Measurements from ENCODE around the gene PCDHB1.

Gene PCDHB1, protein sequence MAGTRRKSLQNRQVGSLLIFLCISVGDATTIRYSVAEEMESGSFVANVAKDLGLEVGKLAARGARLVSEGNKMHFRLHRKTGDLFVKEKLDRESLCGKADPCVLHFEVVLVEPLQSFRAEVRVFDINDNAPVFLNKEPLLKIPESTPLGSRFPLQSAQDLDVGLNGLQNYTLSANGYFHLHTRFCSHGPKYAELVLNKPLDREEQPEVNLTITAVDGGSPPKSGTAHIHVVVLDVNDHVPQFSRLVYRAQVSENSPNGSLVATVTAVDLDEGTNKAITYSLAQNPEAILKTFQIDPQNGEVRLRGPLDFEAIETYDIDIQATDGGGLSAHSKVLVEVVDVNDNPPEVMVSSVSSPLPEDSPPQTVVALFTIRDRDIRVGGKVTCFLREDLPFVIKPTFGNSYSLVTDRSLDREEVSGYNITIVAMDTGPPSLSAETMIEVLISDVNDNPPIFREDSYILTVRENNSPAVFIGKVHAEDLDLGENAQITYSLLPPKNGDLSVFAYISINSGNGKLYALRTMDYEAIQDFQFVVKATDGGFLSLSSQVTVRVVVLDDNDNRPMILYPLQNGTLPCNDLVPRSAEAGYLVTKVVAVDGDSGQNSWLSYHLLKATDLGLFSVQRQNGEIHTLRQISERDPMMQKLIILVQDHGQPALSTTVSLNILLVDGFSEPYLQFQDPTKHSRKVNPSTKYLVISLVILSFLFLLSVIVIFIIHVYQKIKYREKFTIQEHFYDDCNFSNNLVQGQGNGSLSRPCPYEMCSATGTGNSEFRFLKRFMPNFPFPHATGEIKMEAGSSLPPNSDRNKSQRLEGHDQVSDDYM

DNA sequence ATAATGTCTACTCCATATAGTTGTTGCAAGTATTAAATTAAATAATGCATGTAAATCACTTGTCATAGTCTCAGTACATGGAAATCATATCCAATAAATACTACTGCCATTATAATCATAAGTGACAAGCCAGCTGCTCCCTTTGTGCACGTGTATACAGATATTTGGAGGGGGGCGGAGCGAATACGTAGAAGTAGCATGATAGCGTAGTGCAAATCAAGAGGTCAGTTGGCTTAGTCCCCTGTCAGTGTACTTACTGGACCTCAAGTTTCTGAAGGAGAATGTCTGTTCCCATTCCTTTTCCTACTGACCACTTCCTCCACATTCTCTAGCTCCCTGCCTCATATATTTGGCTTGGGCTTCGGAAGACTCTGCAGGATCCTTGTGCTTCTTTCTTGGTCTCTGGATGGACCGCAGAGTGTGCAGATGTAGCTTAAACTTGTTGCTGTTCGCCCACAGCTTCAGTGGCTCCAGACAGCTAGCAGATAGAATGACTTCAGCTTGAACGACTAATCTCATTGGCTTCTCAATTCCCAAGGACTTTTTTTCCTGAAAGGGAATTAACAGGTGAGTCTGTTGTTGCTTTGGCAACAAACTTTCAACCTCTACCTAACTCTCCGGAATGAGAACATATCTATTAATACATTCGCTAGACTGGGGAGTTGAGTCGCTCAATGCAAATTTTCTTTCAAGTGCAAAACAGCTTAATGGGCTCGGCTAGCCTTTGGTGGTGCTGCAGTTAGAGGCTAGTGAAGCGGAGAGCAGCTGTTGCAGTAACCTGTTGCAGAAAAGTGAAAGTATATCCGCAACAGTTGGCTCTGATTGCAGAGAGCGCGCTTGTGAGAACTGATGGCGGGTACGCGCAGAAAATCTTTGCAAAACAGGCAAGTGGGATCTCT lies at the start of gene PCDHB1:
TSS of gene PCDHB1 (plus strand) at position 753 of the 899 bp plus-strand sequence. CDS start at position 850, 97 bp downstream.
- no peak for DNase-seq (ENCODE audit: low read depth in 2 of 2)

DNA sequence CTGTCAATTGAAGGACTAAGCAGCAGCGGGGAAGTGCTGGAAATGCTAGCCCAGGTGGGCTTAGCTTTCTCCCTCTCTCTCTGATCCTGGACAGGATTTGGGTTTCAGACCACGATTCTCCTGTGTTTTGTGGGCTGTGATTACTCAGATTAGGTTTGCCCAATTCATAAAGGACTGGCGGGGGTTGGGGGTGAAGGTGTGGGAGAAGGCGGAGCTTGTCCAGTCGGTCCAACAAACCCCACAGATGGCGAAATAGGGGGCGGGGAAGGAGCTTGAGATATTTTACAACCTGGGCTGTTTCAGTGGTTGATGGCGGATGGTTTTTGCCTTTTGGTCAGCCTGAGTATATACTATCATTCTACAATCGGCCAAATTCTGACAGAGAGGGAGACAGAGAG lies 49.7 kb upstream of the PCDHB1 start:
- no peak for DNase-seq (ENCODE audit: low read depth in 2 of 2)

- no peak for DNase-seq (ENCODE audit: low read depth in 2 of 2)
Observed at GRCh38 chr5:141001844-141002604, 49.1 kb upstream of the PCDHB1 start.

DNA sequence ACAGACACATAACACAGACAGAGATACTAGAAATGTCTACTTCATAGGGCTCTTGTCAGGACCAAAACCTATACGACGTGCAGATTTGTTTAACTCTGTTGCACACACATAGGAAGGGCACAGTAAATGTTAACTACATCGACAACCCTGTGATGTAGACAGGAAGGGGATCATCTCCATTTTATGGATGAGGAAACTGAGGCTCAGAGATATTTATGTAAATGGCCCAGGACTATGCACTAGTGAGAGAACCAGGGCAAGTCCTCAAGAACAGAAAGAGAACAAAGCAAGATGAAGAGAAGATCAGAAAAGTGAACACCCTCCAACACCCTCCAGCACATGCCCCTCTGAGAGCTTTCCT lies 48.6 kb upstream of the PCDHB1 start:
- no peak for DNase-seq (ENCODE audit: low read depth in 2 of 2)

- no peak for DNase-seq (ENCODE audit: low read depth in 2 of 2)
Observed at GRCh38 chr5:141003031-141003430, 48.1 kb upstream of the PCDHB1 start.

DNA sequence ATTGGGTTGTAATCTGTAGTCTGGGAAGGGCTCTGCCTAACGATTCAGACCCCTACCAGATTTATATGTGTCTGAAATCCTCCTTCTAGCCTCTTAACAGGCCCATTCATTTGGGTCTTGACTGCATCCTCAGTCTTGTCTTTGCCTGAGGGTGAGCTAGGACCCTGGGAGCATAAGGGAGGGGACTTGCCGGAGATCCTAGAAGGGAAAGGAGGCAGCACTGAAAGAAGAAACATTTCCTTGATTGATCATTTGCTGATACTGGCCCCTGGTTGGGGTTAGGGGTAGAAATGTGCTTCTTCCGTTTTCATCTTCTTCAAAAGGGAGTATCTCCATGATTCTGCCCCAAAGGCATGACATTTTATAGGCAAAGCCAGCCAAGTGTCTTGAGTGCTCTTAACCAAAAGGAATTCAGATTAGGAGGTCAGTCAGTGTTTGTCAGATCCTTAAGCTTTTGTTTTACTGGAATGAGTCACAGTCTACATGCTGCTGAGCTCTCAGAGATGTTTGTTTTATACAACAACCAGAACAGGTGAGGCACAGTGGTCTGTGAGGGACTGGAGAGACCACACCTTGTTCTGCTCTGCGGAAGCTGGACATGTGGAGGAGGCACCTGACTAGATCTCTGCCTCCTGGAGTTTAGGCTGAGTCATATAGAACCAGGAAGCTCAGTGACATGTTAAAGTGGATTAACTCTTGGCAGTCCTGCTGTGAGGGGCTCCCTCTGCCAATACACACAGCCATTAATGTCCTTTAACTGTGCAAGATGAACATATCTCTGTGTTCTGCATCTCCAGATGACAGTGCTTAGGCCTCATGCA lies 47.2 kb upstream of the PCDHB1 start:
- DNase-seq (ENCODE audit: low read depth in 2 of 2): no peak

GRCh38 chr5:141007791-141008190 lies 43.4 kb upstream of the PCDHB1 start:
- no peak for DNase-seq (ENCODE audit: low read depth in 2 of 2)

DNA sequence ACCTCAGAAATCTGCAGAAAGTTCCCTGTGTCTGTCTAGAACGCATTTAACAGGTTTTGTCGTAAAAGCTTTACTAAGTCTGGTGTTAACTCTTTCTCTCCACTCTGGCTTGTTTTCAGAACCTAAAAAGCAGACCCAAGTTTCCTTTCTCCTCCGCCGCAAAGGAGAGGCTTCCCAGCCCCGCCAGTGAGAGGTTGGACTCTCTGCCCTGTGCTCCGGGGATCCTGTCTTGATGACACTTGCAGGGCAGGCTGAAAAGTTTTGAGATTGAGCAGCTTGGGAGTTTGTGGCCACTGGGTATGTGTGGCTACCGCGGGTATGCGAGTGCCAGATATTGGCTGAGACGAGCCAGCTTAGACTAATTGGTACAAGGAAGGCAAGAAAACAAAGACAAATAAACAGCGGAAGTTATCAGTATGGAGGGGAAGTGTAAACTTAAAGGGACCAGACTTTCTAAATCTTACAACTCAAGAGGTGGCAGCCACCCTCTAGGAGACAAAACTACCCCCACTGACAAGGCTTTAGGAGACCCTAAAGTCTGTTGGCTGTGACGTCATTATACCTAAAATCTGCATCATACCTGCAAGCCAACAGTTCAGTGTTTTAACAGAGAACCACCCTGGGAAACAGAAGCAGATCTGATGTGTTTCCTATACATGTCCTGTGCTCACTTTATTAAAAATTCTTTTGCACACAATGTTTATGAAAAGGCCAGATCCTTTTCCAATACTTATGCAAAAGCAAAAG lies 41.0 kb upstream of the PCDHB1 start:
- no peak for DNase-seq (ENCODE audit: low read depth in 2 of 2)

DNA sequence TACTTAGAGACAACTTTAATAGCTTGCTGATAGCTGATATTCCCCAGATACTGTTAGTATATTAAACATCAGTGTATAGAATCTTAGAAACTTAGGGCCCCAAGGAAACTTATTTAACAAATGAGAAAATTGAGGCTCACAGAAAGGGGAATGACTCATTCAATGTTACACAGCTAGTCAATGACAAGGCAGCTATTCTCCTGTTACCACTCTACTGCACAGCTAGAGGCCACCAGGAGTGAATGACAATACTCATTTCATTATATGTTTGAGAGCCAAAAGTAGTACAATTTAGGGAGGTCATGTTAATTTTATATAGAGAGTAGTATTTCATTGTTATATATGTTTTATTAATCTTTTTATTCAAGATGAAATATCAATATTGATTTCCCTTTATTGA lies 33.2 kb upstream of the PCDHB1 start:
- no peak for DNase-seq (ENCODE audit: low read depth in 2 of 2)

DNA sequence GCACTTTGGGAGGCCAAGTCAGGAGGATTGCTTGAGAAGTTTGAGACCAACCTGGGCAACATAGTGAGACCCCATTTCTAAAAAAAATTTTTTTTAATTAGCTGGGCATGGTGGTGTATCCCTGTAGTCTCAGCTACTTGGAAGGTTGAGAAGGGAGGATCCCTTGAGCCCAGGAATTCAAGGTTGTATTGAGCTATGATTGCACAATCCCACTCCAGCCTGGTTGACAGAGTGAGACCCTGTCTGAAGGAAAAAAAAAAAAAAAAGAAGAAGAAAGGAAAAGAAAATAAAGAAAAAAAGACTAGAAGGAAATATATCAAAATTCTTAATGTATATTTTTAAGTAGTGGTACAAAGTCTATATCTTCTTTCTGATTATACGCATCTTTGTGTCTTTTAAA lies 28.8 kb upstream of the PCDHB1 start:
- DNase-seq (ENCODE audit: low read depth in 2 of 2): no peak

- DNase-seq (ENCODE audit: low read depth in 2 of 2): no peak
Observed at GRCh38 chr5:141031006-141031405, 20.2 kb upstream of the PCDHB1 start.

- DNase-seq (ENCODE audit: low read depth in 2 of 2): no peak
Observed at GRCh38 chr5:141032626-141033025, 18.5 kb upstream of the PCDHB1 start.

- DNase-seq (ENCODE audit: low read depth in 2 of 2): no peak
Observed at GRCh38 chr5:141039061-141039460, 12.1 kb upstream of the PCDHB1 start.

DNA sequence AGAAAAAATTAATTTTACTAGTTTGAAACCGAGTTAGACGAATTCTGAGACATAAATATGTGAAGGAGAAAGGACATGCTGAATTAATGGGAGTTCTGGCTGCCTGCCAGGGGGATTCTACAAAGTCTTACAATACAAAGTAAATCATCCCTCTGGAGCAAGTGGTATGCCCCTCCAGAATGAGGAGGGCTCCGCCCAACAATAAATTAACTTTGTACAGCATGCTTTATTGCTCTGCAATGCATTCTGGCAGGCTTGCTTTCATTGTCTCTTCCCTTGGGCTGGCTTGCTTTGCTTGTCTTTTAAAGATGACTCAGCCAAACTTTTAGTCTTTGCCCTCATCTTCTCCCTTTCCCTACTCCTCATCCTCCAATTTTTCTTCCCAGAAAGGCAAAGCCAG lies 11.7 kb upstream of the PCDHB1 start:
- DNase-seq (ENCODE audit: low read depth in 2 of 2): no peak

DNA sequence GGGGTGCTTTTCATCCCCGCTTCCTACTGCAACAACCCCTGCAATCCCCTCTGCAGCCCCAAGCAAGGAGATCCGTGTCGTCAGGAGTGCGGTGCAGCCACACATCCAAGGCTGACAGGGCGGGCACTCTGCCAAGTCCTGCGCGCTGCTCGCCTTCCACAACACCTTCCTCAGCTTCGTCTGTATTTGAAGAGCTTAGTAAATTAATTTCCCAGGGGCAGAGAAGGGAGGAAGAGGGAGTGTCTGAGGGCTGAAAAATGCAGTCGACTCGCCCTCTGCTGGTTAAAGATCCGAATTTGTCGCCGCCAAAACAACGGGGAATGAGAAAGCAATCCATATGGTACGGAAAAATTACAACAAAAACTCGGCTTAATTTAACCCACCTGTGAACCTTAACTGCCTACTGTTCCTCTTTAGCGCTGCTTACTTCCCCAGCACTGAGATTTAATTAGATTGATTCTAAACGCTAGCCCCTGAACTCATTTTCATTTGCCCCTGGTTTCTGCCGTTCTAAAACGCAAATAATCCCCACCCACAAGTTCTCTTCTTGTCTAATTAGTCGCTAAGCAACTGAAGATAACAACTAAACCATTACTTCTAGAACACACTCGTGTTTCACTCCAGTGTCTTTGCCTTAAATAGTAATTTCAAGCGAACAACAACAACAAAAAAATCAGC lies 10.9 kb upstream of the PCDHB1 start:
- no peak for DNase-seq (ENCODE audit: low read depth in 2 of 2)

DNA sequence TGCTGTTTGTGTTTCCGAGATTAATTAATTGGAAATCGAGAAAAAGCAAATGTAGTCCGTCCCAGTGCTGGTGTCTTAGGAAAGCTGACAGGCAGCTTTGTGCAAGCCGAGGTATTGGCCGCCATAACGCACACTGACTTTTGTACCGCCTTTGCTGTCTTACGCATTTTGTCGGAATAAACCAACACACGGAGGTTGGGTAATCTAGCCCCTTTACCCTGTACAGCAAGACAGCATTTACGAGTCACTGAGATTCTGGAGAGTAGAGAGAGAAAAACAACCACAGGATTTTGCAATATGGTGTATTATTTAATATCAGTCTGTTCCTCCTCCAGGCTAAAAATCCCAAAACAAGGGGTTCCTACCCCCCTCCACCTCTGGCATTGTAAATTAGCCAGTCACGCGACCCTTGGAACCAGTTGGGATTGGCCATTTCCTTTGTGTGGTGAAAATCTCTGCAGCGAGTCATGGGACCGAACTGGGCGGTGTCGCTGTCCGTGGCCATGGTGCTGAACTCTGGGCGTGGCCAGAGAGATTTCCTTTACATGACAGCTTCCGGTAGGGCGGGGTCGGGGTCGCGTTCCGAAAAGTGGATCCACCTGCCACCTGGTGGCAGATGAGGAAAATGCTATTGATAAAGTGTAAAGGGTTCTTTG lies 10.3 kb upstream of the PCDHB1 start:
- peak; percentile 68 for DNase-seq (ENCODE audit: low read depth in 2 of 2)

DNA sequence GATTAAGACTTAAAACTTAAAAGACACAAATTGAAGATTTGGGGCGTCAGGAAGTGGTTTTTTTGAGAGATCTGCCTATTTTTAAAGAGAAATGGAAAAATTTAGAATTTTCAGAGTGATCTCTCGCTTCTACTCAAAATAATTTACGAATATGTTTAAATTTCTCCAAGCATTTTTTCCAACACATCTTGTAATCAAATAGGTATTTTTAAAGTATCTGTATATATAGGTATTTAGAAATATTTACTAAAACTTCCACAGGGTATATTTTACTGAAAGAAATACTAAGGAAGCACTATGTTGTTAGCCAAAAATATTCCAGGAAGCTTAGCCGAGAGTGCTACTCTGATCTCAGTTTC lies 9.8 kb upstream of the PCDHB1 start:
- DNase-seq (ENCODE audit: low read depth in 2 of 2): no peak

DNA sequence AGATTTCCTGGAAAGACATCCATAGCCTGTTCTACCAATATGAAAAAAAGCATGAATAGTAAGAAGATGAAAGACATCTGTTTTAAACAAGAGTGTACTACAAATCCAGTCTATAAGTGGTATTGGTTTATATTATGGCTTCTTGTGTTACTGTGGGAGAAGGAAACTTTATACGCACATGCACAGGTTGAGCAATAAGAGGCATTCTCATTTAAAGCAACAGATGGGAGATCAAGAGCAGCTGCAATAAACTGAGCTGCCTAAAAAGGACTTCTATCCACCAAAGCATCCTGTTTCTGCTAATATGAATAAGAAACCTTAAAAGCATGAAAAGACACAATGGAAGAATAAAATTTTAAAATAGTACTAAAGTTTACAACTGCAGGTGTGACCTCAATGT lies 8.6 kb upstream of the PCDHB1 start:
- no peak for DNase-seq (ENCODE audit: low read depth in 2 of 2)

DNA sequence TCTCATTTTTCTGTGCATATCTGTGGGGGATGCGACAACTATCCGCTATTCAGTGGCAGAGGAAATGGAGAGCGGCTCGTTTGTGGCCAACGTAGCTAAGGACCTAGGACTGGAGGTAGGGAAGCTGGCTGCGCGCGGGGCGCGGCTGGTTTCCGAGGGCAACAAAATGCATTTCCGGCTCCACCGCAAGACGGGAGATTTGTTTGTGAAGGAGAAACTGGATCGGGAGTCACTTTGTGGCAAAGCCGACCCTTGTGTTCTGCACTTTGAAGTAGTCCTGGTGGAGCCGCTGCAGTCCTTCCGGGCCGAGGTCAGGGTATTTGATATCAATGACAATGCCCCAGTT lies 320 bp downstream of the PCDHB1 start:
- DNase-seq (ENCODE audit: low read depth in 2 of 2): no peak
